Activated T-helper 1 cell treated with anti-CD3 and anti-CD28 coated beads, Interleukin-12 subunit alpha, Interleukin-12 subunit beta, Interleukin-2, Interleukin-4 antibody, amounts not matched to agents 30 ng/mL and 10 ng/mL and 1 ng/mL, durations not matched to agents 14 hours and 24 hours and 36 hours (primary cell): ENCODE measurements around the gene TADA3. TPM values are rescaled to one million over a fixed set of nuclear protein-coding genes. Genes with fewer than 3 reads are reported as not detected.

ENCODE experiments used
- DNase-seq: peaks from one replicate; pipeline ENCODE4 v3.0.0; 2021; ENCODE audit warnings: low spot score
- H3K27ac Mint-ChIP-seq: one replicate; pipeline ENCODE4 v1.8.0; 2021; ENCODE audit warnings: mild to moderate bottlenecking, mixed read lengths
- H3K27me3 Mint-ChIP-seq: one replicate; pipeline ENCODE4 v1.8.0; 2022; ENCODE audit warnings: mild to moderate bottlenecking, moderate library complexity, mixed read lengths; ENCODE audit not compliant: insufficient read depth
- H3K36me3 Mint-ChIP-seq: one replicate; pipeline ENCODE4 v1.8.0; 2021; ENCODE audit warnings: low read depth, mixed read lengths
- H3K4me1 Mint-ChIP-seq: one replicate; pipeline ENCODE4 v1.8.0; 2021; ENCODE audit warnings: low read depth, mixed read lengths
- H3K4me3 Mint-ChIP-seq: one replicate; pipeline ENCODE4 v1.8.0; 2021; ENCODE audit warnings: mild to moderate bottlenecking, moderate library complexity, mixed read lengths
- H3K9me3 Mint-ChIP-seq: one replicate; pipeline ENCODE4 v1.8.0; 2021; ENCODE audit warnings: mixed read lengths
- intact Hi-C: fragments of 100-400 bp; cut with micrococcal nuclease; formaldehyde crosslinking; loops from one replicate; pipeline ENCODE4 v1.15.1; 2024
- total RNA-seq: library from RNA; stranded (reverse); gene quantifications from 2 replicates; pipeline ENCODE4 v1.2.3, GENCODE V29; 2022

Gene TADA3
- total RNA-seq, 1 donor from 2014 or later = 63.4 TPM

DNA sequence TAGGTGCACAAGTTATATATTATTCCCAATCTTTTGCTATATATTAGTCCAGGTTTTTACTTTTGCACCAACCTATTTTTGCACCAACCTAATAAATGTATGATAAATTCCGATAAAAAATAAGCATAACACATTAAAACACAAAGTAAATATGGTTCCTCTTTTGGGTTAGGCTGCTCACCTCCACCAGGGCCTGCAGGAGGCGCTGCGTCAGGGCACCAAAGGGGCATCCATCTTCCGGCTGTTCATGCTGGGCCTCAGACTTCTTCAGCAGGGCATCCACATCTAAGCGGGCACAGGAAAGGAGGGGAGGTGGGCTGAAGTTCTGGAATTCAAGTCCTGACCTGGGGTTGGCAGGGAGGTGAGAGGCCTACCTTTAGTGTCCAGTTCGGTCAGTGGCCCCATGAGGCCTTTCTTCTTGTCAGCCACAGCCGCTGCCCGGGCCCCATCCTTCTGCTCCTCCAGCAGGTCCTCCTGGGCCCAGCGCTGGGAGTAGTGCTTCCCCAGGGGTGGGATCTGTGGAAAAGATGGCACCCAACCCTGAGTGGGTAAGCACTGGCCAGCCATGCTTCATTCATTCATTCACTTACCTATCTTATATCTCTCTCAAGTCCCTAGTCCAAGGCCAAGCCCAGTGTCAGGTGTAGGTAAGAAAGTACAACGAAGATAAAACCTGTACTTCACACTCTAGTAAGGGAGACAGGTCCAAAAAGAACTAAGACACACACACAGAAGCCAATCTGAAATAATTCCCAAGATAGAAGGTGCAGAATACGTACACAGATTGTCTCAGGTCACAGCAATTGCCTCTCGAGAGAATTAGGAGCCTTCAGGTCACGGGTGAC, 5.2 kb downstream of the TADA3 start:
- H3K4me3 Mint-ChIP-seq = no peak overlapping the region
- H3K9me3 Mint-ChIP-seq = no peaks in the 10 kb centered on the region
- no peaks in the 10 kb centered on the region for H3K27me3 Mint-ChIP-seq
- no peak for DNase-seq
- peak overlapping the region; percentile 94 for H3K27ac Mint-ChIP-seq
- H3K36me3 Mint-ChIP-seq = peaks cover 55% of the 10 kb centered on the region
- intact Hi-C loops = loop anchor here (1.0 to 2.0 kb wide), 2 partner anchors 9 to 18 kb away; partner anchors contain the start of gene CAMK1
- H3K4me1 Mint-ChIP-seq = peaks cover 46% of the 10 kb centered on the region

DNA sequence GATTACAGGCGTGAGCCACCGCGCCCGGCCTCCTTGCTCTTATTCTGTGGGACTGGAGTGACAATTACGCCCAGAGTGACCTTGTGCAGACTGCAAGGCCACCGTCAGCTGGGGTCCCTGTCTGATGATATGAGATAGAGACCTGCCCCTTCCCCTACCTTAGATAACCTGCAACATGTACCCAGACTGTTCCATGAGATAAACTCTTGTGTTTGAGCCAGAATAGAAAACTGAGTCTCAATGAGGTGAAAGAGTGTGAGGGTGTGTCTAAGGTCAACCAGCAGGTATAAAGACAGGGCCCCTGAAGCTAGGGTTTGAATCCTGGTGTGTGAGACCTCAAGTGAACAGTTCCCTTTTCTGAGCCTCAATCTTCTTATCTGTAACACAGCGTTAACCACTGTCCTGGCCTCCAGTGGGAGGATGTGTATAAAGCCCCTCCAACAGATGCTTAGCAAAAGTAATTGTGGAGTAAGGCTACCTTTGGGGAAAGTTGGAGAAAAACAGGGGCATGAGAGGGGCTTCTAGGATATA, 6.0 kb downstream of the TADA3 start:
- no peaks in the 10 kb centered on the region for H3K27me3 Mint-ChIP-seq
- no peak for DNase-seq
- H3K27ac Mint-ChIP-seq = peak overlapping the region; percentile 46
- H3K4me3 Mint-ChIP-seq = no peak overlapping the region
- peaks cover 41% of the 10 kb centered on the region for H3K4me1 Mint-ChIP-seq
- H3K9me3 Mint-ChIP-seq = no peaks in the 10 kb centered on the region
- intact Hi-C loops = loop anchor here (2.0 kb wide), 1 partner anchor 17 kb away; the partner anchor contains the start of gene CAMK1
- H3K36me3 Mint-ChIP-seq = peaks cover 53% of the 10 kb centered on the region

DNA sequence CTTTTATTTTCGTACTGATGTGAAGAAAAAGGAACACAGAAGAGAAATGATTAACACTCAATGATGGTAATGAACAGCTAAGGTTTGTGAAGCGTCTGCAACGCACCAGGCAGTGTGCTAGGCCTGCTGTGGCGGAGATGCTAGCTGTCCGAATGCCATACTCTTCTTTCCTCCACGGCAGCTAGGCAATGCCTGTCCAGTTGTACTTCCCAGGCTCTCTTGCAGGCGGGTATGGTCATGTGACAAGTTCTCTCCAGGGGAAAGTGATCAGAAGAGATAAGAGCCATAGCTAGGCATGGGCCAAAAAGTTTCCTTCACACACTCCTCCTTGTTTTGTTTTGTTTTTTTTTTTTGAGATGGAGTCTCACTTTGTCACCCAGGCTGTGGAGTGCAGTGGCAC, 6.7 kb downstream of the TADA3 start:
- H3K27ac Mint-ChIP-seq = no peak overlapping the region
- no peak for DNase-seq
- H3K36me3 Mint-ChIP-seq = peaks cover 54% of the 10 kb centered on the region
- H3K4me3 Mint-ChIP-seq = no peak overlapping the region
- H3K4me1 Mint-ChIP-seq = peaks cover 41% of the 10 kb centered on the region
- H3K9me3 Mint-ChIP-seq = no peaks in the 10 kb centered on the region
- intact Hi-C loops = loop anchor here (2.0 kb wide), 1 partner anchor 17 kb away; the partner anchor contains the start of gene CAMK1
- H3K27me3 Mint-ChIP-seq = no peaks in the 10 kb centered on the region

DNA sequence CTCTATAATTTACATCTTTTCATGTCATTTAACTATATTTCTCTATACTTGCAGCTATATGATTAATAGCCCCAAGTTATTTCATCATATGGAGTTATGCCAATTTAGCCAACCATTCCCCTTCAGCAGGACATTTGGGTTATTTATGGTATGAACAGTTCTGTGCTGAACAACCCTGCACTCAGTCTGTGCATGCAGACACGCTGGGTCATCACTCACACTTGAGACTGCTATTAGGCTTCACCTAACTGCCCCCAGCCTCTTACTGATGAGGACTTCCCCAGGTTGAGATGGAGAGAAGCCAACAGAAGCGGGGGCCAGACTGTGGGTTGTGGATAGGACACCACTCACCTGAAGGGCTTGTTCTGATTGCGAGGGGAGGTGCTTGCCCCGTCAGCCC, 7.3 kb downstream of the TADA3 start:
- DNase-seq = no peak
- Mint-ChIP-seq H3K4me1 (peaks cover 41% of the 10 kb centered on the region), H3K27me3 (no peaks in the 10 kb centered on the region), H3K27ac (peak overlapping the region; percentile 48), H3K4me3 (no peak overlapping the region), H3K9me3 (no peaks in the 10 kb centered on the region), H3K36me3 (peaks cover 54% of the 10 kb centered on the region)
- intact Hi-C loops = no loop called here

DNA sequence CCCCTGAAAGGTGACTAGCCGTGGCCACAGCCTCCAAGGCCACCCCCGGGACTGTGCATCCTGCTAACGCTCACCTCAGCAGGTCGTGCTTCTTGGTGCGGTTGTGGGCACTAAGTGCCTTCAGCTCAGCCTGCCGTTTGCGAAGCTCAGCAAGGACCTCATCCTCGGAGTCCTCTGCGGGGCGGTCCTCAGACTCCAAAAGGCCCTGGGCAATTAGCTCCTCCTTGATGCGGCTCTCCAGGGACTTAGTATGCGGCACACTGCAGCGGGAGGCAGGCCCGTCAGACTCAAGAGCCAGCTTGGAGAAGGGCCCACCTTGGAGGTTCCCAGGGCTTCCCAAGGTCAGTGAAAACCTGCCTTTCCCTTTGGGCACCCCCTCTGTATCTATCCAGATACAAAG, 8.3 kb downstream of the TADA3 start:
- Mint-ChIP-seq H3K9me3 (no peaks in the 10 kb centered on the region), H3K36me3 (peaks cover 51% of the 10 kb centered on the region), H3K4me1 (peaks cover 49% of the 10 kb centered on the region), H3K27me3 (no peaks in the 10 kb centered on the region), H3K27ac (no peak overlapping the region), H3K4me3 (no peak overlapping the region)
- no peak for DNase-seq
- intact Hi-C loops = no loop called here

DNA sequence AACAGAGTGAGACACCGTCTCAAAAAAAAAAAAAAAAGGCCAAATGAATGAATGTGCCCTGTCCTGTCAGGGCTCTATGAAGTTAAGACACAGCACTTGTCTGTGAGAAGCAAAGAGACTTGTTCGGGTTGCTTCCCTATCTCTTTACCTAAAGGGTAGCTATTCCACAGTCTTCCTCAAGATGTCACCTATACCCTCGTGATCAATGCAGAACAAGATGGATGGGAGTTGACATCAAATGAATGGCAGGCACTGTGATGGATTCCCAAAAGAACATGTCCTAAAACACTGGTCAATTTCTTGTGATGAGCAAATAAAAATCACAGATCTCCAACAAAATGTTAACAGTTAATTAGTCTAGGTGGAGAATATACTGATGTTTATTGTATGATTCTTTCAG, 9.5 kb downstream of the TADA3 start:
- H3K36me3 Mint-ChIP-seq = peaks cover 48% of the 10 kb centered on the region
- no peak overlapping the region for H3K27ac Mint-ChIP-seq
- peaks cover under 1% of the 10 kb centered on the region for H3K9me3 Mint-ChIP-seq
- H3K27me3 Mint-ChIP-seq = no peaks in the 10 kb centered on the region
- intact Hi-C loops = no loop called here
- no peak for DNase-seq
- peaks cover 58% of the 10 kb centered on the region for H3K4me1 Mint-ChIP-seq
- H3K4me3 Mint-ChIP-seq = no peak overlapping the region

DNA sequence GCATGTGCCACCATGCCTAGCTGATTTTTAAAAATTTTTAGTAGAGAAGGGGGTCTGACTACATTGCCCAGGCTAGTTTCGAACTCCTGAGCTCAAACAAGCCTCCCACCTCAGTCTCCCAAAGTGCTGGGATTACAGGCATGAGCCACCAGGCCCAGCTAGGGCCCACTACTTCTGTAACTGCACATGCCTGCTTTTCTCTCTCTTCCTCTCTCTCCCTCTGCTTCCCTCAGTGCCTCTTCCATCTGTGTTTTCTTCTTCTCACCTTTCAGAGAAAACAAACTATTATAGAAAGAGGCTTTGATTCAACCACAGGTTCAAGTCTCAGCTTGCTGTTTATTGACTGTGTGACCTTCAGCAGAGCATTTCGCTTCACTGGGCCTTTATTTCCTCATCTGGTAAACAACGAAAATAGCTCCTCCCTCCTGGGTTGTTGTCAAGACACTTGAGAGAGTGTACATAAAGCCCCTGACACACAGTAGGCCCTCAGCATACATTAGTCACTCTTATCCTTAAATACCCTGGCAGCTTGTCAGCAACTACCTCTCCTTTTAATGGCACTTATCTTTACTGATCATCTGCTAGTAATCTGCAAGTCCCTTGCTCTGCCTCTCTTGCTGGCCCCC, 10.2 kb downstream of the TADA3 start:
- DNase-seq = no peak
- H3K4me3 Mint-ChIP-seq = no peak overlapping the region
- no peaks in the 10 kb centered on the region for H3K27me3 Mint-ChIP-seq
- H3K36me3 Mint-ChIP-seq = peaks cover 43% of the 10 kb centered on the region
- H3K27ac Mint-ChIP-seq = peak overlapping the region; percentile 49
- peaks cover 58% of the 10 kb centered on the region for H3K4me1 Mint-ChIP-seq
- peaks cover 3% of the 10 kb centered on the region for H3K9me3 Mint-ChIP-seq
- intact Hi-C loops = no loop called here

DNA sequence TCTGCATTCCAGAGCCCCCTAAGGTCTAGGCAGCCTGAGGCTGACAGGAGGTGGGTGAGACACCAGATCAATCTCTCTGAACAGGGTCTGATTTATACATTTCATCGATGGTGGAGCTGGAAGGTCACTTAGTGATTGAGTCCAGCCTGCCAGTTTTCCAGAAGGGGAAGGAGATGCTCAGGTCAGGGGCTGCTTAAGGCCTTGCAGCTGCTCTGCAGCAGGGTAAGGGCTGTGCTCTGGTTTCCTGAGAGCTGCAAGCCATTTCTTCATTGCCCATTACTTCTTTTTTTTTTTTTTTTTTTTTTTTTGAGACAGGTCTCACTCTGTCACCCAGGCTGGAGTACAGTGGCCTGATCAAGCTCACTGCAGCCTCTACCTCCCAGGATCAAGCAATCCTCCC, 10.7 kb downstream of the TADA3 start:
- peaks cover 59% of the 10 kb centered on the region for H3K4me1 Mint-ChIP-seq
- H3K36me3 Mint-ChIP-seq = peaks cover 39% of the 10 kb centered on the region
- no peak for DNase-seq
- no peak overlapping the region for H3K4me3 Mint-ChIP-seq
- peaks cover 3% of the 10 kb centered on the region for H3K9me3 Mint-ChIP-seq
- intact Hi-C loops = no loop called here
- H3K27ac Mint-ChIP-seq = peak overlapping the region; percentile 70
- H3K27me3 Mint-ChIP-seq = no peaks in the 10 kb centered on the region

DNA sequence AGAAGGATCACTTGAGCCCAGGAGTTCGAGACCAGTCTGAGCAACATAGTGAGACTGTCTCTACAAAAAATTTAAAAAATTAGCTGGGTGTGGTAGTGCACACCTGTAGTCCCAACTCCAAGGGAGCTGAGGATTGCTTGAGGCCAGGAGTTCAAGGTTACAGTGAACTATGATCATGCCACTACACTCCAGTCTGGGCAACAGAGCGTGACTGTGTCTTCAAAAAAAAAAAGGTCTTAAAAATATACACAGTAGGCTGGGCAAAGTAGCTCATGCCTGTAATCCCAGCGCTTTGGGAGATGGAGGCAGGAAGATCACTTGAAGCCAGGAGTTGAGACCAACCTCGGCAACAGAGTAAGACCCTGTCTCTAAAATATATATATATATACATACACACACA, 11.4 kb downstream of the TADA3 start:
- intact Hi-C loops = no loop called here
- Mint-ChIP-seq H3K36me3 (peaks cover 34% of the 10 kb centered on the region), H3K27me3 (no peaks in the 10 kb centered on the region), H3K4me3 (no peak overlapping the region), H3K27ac (peak overlapping the region; percentile 90), H3K9me3 (peaks cover 3% of the 10 kb centered on the region), H3K4me1 (peaks cover 56% of the 10 kb centered on the region)
- DNase-seq = no peak

DNA sequence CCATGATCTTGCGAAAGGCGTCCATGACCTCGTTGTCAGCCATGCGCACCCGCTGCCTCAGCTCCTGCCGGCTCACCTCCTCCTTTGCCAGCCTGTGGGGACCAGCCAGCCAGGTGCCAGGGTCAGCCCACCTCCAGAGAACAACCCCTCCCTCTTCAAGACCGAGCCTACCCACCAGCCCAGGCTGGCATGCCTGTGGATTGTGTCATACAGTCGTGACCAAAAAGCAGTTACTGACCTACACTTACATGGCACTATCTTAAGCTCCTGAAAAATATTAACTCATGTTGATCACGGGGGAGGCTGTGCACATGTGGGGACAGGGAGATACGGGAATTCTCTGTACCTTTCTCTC, 11.8 kb downstream of the TADA3 start:
- H3K27ac Mint-ChIP-seq = peak overlapping the region; percentile 90
- H3K4me3 Mint-ChIP-seq = no peak overlapping the region
- H3K4me1 Mint-ChIP-seq = peaks cover 53% of the 10 kb centered on the region
- no peak for DNase-seq
- intact Hi-C loops = no loop called here
- H3K9me3 Mint-ChIP-seq = peaks cover 3% of the 10 kb centered on the region
- H3K27me3 Mint-ChIP-seq = no peaks in the 10 kb centered on the region
- peaks cover 32% of the 10 kb centered on the region for H3K36me3 Mint-ChIP-seq

DNA sequence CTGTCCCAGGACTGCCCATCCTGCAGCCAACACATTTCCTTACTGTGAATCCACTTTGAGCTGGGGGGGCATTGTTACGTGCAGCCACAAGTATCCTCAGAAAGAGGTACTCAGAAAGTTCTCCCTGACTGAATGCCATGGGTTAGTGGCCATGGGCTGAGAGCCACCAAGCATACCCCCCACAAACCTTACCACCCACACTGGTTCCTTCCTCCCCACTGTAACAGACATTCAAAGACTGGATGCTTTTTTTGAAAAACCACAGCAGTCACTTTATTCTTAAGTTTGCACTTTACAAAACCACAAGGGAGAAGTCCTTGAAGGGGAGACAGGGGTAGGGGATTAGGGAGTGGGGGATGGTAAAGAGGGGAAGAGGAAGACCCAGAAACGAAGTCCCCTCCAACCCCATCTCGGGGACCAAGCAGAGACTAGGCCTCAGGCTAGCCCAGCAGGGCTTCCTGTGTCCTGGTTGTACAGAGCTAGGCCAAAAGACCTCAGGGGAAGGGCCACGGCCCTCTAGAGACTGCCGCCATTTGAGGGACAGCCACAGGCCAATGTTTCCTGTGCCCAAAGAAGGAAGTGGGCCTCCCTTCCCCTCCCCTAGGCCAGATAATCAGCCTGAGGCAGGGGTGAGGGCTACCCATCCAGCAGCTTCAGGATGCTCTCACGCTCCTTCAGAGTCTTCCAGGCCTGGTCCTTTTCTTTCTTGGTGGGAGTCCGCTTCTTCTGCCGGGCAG, 12.4 kb downstream of the TADA3 start:
- H3K27ac Mint-ChIP-seq = peak overlapping the region; percentile 90
- peaks cover 55% of the 10 kb centered on the region for H3K4me1 Mint-ChIP-seq
- intact Hi-C loops = loop anchor here (2.0 kb wide), 1 partner anchor 65 kb away; the partner anchor contains the start of gene RPUSD3
- DNase-seq = peak; percentile 23
- peak overlapping the region; percentile 31 for H3K4me3 Mint-ChIP-seq
- H3K27me3 Mint-ChIP-seq = no peaks in the 10 kb centered on the region
- H3K36me3 Mint-ChIP-seq = peaks cover 31% of the 10 kb centered on the region
- peaks cover 3% of the 10 kb centered on the region for H3K9me3 Mint-ChIP-seq

DNA sequence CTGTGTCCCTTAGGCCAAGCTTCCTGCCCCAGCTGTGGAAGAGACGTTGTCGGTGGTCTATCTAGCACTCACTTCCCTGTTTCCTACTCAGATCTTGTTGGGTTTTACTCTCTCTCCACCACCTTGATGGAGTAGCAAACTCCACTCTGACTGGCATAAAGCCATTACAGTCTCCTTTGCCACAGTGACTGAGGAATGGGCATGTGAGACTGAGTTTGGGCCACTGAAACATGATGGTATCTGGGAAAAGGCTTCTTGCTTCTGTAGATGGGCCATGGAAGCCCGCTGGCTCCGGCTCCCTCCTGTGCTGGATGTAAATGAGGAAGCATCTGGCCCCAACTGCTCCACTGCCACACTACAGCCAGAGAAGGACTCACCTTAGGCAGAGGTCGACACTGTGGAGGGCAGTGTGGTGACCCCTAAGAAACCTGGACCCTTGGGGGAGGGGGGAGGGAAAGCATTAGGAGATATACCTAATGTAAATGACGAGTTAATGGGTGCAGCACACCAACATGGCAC, 13.1 kb downstream of the TADA3 start:
- H3K27ac Mint-ChIP-seq = peak overlapping the region; percentile 90
- peaks cover 3% of the 10 kb centered on the region for H3K9me3 Mint-ChIP-seq
- no peaks in the 10 kb centered on the region for H3K27me3 Mint-ChIP-seq
- intact Hi-C loops = loop anchor here (2.0 kb wide), 1 partner anchor 66 kb away; the partner anchor contains the start of gene RPUSD3
- peaks cover 30% of the 10 kb centered on the region for H3K36me3 Mint-ChIP-seq
- H3K4me1 Mint-ChIP-seq = peaks cover 55% of the 10 kb centered on the region
- peak overlapping the region; percentile 45 for H3K4me3 Mint-ChIP-seq
- no peak for DNase-seq
